SK-N-MC (cell line): ENCODE data around the gene ARHGEF10L.

Experiments used
- DNase-seq: peaks from one replicate; pipeline ENCODE4 v3.0.0-alpha.2; 2011; ENCODE audit warnings: low read depth, low spot score
- H3K27ac ChIP-seq: fragments of 200-600 bp; sonication (generic); 2 replicates; pipeline ENCODE4 v1.5.1; 2016; ENCODE audit warnings: mixed run types
- H3K36me3 ChIP-seq: fragments of 200-600 bp; sonication (generic); 2 replicates; pipeline ENCODE4 v1.6.1; 2017; ENCODE audit warnings: antibody characterized with exemption, low read length, mixed read lengths; ENCODE audit not compliant: insufficient read depth
- H3K4me3 ChIP-seq: fragments of 200-600 bp; sonication (generic); 2 replicates; pipeline ENCODE4 v1.5.1; 2016
- H3K9ac ChIP-seq: fragments of 200-600 bp; sonication (generic); 2 replicates; pipeline ENCODE4 v1.8.0; 2017; ENCODE audit warnings: mixed run types, mixed read lengths; ENCODE audit not compliant: insufficient read length
- H3K9me3 ChIP-seq: fragments of 200-600 bp; sonication (generic); 2 replicates; pipeline ENCODE4 v1.6.1; 2017; ENCODE audit warnings: low read depth, mild to moderate bottlenecking, antibody characterized with exemption, low read length, moderate library complexity, mixed read lengths
- EZH2 ChIP-seq: fragments of 200-600 bp; sonication (generic); IDR thresholded peaks from one replicate; pipeline ENCODE4 v1.6.1; 2017; ENCODE audit warnings: antibody characterized with exemption
- FOXP2 ChIP-seq: optimal IDR thresholded peaks from 2 replicates; pipeline ENCODE3; 2011; ENCODE audit warnings: mild to moderate bottlenecking, moderate library complexity; ENCODE audit not compliant: insufficient read depth; ENCODE audit errors: extremely low read length, control extremely low read depth
- POLR2AphosphoS5 ChIP-seq: IDR thresholded peaks from 2 replicates; pipeline ENCODE4 v1.6.1; 2012; ENCODE audit warnings: mild to moderate bottlenecking, low read depth, low read length, borderline replicate concordance

The ARHGEF10L gene

GRCh38 chr1:17586172-17586964 lies 46.9 kb downstream of the ARHGEF10L start:
- Histone ChIP-seq H3K9ac (no peak overlapping the region), H3K36me3 (no peaks in the 10 kb centered on the region), H3K4me3 (no peak overlapping the region), H3K9me3 (no peaks in the 10 kb centered on the region), H3K27ac (peak overlapping the region; percentile 92)
- TF ChIP-seq FOXP2, result no peak
- TF ChIP-seq EZH2, result no peak
- no peak for DNase-seq

- Histone ChIP-seq H3K27ac (peak overlapping the region; percentile 92), H3K9ac (peak overlapping the region; percentile 51)
Measured at GRCh38 chr1:17587693-17588047, 48.2 kb downstream of the ARHGEF10L start.

DNA sequence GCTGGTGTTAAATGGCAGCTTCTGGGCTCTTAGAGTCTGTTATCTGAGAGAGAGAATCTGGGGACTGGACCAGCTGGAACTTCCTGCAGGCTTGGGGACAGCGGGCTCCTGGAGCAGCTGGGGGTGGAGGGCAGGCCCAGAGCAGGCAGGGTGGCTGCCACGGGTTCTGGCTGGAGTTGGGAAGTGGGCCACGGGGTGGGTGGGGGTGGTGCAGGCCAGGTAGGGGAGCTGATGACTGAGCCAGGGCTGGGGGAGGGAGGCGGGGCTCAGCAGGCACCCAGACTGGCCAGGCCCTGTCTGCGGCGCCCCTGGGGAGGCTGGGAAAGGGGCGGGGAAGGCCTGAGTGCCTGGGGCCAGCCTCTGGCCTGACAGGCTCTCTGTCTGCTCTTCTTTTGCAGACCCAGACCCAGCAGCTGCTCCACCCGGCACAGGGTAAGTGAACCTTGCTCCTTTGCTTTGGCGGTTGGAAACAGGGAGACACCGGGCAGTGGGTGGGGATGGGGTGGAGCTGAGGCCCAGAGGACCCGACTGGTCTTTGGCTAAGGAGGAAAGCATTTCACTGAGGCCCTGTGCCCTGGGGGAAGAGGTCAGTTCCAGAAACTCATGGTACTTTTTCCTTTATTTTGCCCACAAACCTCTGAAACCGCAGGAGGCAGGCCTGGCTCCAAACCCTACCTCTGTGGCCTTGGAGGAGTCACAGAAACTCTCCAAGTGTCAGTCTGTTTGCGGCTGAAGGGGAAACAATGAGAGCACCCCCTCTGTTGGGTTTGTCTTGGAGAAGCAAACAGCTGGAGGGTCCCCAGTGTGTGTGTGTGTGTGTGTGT lies 48.8 kb downstream of the ARHGEF10L start:
- H3K36me3 ChIP-seq, result no peaks in the 10 kb centered on the region
- no peaks in the 10 kb centered on the region for H3K9me3 ChIP-seq
- peak overlapping the region; percentile 92 for H3K27ac ChIP-seq
- H3K4me3 ChIP-seq, result peak overlapping the region; percentile 66
- no peak for DNase-seq
- TF ChIP-seq POLR2AphosphoS5 (no peak), EZH2 (no peak), FOXP2 (no peak)
- peak overlapping the region; percentile 51 for H3K9ac ChIP-seq

More at GRCh38 chr1:17587693-17588047, 48.2 kb downstream of the ARHGEF10L start:
- Histone ChIP-seq H3K36me3 (no peaks in the 10 kb centered on the region), H3K4me3 (peak overlapping the region; percentile 66), H3K9me3 (no peaks in the 10 kb centered on the region)
- TF ChIP-seq EZH2 (no peak), FOXP2 (no peak), POLR2AphosphoS5 (no peak; the same call in 1 of the 2 replicates)
- peak; percentile 20 for DNase-seq

- no peaks in the 10 kb centered on the region for H3K36me3 ChIP-seq
- H3K9me3 ChIP-seq, result no peaks in the 10 kb centered on the region
- no peak overlapping the region for H3K4me3 ChIP-seq
- TF ChIP-seq POLR2AphosphoS5, result no peak
- no peak for TF ChIP-seq EZH2
- TF ChIP-seq FOXP2, result no peak
- DNase-seq, result no peak
- H3K9ac ChIP-seq, result no peak overlapping the region
- H3K27ac ChIP-seq, result no peak overlapping the region
Measured at GRCh38 chr1:17591814-17592430, 52.4 kb downstream of the ARHGEF10L start.

- Histone ChIP-seq H3K9me3 (no peaks in the 10 kb centered on the region), H3K9ac (no peak overlapping the region), H3K27ac (no peak overlapping the region), H3K36me3 (no peaks in the 10 kb centered on the region), H3K4me3 (no peak overlapping the region)
- no peak for DNase-seq
- TF ChIP-seq EZH2, result no peak
- TF ChIP-seq FOXP2, result no peak
- no peak for TF ChIP-seq POLR2AphosphoS5
Measured at GRCh38 chr1:17594026-17594425, 54.5 kb downstream of the ARHGEF10L start.

- Histone ChIP-seq H3K36me3 (no peaks in the 10 kb centered on the region), H3K9me3 (no peaks in the 10 kb centered on the region), H3K9ac (no peak overlapping the region), H3K4me3 (no peak overlapping the region), H3K27ac (no peak overlapping the region)
- no peak for DNase-seq
- TF ChIP-seq POLR2AphosphoS5 (no peak), EZH2 (no peak), FOXP2 (no peak)
Measured at GRCh38 chr1:17594690-17595601, 55.4 kb downstream of the ARHGEF10L start.

DNA sequence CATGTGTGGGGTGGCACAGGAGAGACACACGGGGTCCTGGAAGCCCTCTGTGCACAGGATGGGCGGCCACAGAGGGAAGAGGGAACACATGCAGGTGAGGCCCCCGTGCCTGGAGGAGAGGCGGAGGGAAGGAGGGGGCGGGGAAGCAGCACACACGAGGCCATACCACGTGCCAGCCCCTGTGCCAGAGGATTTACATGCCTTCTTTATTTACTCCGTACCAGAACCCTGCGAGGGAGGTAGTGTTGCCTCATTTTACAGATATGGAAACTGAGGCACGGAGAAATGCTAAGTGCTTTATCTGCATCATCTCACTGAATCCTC lies 56.1 kb downstream of the ARHGEF10L start:
- Histone ChIP-seq H3K27ac (no peak overlapping the region), H3K36me3 (no peaks in the 10 kb centered on the region), H3K9me3 (no peaks in the 10 kb centered on the region), H3K9ac (no peak overlapping the region), H3K4me3 (no peak overlapping the region)
- no peak for DNase-seq
- TF ChIP-seq POLR2AphosphoS5, result no peak
- no peak for TF ChIP-seq FOXP2
- TF ChIP-seq EZH2, result no peak
